Tibial nerve (tissue), 4 donors: ENCODE results near the gene NHERF2.

Experiments used
- EP300 ChIP-seq, 2 donors: sonication (generic); formaldehyde crosslinking; IDR thresholded peaks; one replicate each; pipeline ENCODE4 v1.6.1; 2017; ENCODE audit warnings: antibody characterized with exemption in 2 of 2, mild to moderate bottlenecking in 1 of 2
- POLR2A ChIP-seq, 2 donors: fragments of 450-650 bp; IDR thresholded peaks; one replicate each; pipeline ENCODE4 v1.6.1; 2017; ENCODE audit warnings: antibody characterized with exemption in 2 of 2, mild to moderate bottlenecking in 2 of 2, moderate library complexity in 2 of 2
- TF ChIP-seq, protein P1 (sequence below), 5 experiments: fragments of 200-600 bp in 3 of 5; fragments of 450-650 bp in 2 of 5; sonication (generic) in 3 of 5; IDR thresholded peaks; one replicate each; pipeline ENCODE4 v1.5.1; 2016 to 2019; ENCODE audit warnings: antibody characterized with exemption in 5 of 5, mild to moderate bottlenecking in 3 of 5, moderate library complexity in 2 of 5

- TF ChIP-seq, protein P1, sequence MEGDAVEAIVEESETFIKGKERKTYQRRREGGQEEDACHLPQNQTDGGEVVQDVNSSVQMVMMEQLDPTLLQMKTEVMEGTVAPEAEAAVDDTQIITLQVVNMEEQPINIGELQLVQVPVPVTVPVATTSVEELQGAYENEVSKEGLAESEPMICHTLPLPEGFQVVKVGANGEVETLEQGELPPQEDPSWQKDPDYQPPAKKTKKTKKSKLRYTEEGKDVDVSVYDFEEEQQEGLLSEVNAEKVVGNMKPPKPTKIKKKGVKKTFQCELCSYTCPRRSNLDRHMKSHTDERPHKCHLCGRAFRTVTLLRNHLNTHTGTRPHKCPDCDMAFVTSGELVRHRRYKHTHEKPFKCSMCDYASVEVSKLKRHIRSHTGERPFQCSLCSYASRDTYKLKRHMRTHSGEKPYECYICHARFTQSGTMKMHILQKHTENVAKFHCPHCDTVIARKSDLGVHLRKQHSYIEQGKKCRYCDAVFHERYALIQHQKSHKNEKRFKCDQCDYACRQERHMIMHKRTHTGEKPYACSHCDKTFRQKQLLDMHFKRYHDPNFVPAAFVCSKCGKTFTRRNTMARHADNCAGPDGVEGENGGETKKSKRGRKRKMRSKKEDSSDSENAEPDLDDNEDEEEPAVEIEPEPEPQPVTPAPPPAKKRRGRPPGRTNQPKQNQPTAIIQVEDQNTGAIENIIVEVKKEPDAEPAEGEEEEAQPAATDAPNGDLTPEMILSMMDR (IDR thresholded peaks at IDR 0.05) = no peak
- TF ChIP-seq POLR2A (IDR thresholded peaks at IDR 0.05) = no peak
- no peak for TF ChIP-seq EP300 (IDR thresholded peaks at IDR 0.05)
Observed at GRCh38 chr16:2042171-2042985, 15.7 kb downstream of the NHERF2 start.
